Measurements from ENCODE around the gene APPL2. TPM values are rescaled to one million over a fixed set of nuclear protein-coding genes. Genes with fewer than 3 reads are reported as not detected.

Gene APPL2
- total RNA-seq, 1 experiment from 2014 or later, result 16.1 TPM

DNA sequence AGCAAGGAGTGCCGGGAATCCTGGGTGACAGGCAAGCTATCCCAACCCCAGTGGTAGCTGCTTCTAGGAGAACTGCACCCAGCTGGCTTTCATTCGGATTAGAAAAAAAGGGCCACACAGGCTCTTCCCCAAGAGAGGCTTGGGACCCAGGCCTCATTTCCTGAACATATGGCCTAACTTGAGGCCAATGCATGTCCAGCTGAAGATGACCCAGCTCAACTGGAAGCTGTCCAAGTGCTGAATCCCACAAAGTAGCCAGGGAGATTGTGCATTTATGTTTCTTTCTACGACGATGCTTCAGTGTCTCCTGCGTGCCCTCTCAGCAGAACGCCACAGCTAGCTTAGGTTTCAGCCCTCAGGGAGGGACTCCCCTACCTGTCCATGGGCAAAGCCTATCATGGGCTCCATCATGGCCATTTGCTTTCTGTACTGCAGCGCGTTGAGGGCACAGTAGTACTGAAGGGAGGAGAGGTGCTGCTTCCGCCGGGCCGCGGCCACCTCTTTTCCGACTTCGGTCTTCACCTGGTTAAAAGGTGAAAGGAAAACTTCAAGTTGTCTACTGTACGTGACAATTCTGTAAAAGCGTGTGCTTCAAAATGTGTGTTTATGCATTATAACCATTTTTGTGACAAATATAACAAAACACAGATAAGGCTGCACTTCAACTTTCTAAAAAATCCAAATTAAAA, 29.1 kb downstream of the APPL2 start (continued):
- TF ChIP-seq GRHL2 (CRISPR knock-in tag; IDR thresholded peaks at IDR 0.05; ENCODE audit: insufficient replicate concordance, severe bottlenecking), result no peak
- TF ChIP-seq SMAD3 (CRISPR knock-in tag; IDR thresholded peaks at IDR 0.05; ENCODE audit: borderline replicate concordance), result no peak
- no peak for TF ChIP-seq NR2C2 (CRISPR knock-in tag; IDR thresholded peaks at IDR 0.05)
- TF ChIP-seq ATF1 (CRISPR knock-in tag; IDR thresholded peaks at IDR 0.05), result no peak
- TF ChIP-seq, protein P1, sequence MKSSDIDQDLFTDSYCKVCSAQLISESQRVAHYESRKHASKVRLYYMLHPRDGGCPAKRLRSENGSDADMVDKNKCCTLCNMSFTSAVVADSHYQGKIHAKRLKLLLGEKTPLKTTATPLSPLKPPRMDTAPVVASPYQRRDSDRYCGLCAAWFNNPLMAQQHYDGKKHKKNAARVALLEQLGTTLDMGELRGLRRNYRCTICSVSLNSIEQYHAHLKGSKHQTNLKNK (CRISPR knock-in tag; IDR thresholded peaks at IDR 0.05), result no peak
- TF ChIP-seq, protein P2, sequence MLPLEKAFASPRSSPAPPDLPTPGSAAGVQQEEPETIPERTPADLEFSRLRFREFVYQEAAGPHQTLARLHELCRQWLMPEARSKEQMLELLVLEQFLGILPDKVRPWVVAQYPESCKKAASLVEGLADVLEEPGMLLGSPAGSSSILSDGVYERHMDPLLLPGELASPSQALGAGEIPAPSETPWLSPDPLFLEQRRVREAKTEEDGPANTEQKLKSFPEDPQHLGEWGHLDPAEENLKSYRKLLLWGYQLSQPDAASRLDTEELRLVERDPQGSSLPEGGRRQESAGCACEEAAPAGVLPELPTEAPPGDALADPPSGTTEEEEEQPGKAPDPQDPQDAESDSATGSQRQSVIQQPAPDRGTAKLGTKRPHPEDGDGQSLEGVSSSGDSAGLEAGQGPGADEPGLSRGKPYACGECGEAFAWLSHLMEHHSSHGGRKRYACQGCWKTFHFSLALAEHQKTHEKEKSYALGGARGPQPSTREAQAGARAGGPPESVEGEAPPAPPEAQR (CRISPR knock-in tag; IDR thresholded peaks at IDR 0.05), result no peak
- TF ChIP-seq, protein P3, sequence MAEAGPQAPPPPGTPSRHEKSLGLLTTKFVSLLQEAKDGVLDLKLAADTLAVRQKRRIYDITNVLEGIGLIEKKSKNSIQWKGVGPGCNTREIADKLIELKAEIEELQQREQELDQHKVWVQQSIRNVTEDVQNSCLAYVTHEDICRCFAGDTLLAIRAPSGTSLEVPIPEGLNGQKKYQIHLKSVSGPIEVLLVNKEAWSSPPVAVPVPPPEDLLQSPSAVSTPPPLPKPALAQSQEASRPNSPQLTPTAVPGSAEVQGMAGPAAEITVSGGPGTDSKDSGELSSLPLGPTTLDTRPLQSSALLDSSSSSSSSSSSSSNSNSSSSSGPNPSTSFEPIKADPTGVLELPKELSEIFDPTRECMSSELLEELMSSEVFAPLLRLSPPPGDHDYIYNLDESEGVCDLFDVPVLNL (CRISPR knock-in tag; IDR thresholded peaks at IDR 0.05; ENCODE audit: borderline replicate concordance, low read depth), result no peak
- no peak for TF ChIP-seq CREM (CRISPR knock-in tag; IDR thresholded peaks at IDR 0.05)
- no peak for TF ChIP-seq KAT7 (CRISPR knock-in tag; IDR thresholded peaks at IDR 0.05; ENCODE audit: borderline replicate concordance)
- no peak for TF ChIP-seq ELF4 (CRISPR knock-in tag; IDR thresholded peaks at IDR 0.05; ENCODE audit: low read depth)
- no peak for TF ChIP-seq ZNF396 (CRISPR knock-in tag; IDR thresholded peaks at IDR 0.05; ENCODE audit: borderline replicate concordance)

DNA sequence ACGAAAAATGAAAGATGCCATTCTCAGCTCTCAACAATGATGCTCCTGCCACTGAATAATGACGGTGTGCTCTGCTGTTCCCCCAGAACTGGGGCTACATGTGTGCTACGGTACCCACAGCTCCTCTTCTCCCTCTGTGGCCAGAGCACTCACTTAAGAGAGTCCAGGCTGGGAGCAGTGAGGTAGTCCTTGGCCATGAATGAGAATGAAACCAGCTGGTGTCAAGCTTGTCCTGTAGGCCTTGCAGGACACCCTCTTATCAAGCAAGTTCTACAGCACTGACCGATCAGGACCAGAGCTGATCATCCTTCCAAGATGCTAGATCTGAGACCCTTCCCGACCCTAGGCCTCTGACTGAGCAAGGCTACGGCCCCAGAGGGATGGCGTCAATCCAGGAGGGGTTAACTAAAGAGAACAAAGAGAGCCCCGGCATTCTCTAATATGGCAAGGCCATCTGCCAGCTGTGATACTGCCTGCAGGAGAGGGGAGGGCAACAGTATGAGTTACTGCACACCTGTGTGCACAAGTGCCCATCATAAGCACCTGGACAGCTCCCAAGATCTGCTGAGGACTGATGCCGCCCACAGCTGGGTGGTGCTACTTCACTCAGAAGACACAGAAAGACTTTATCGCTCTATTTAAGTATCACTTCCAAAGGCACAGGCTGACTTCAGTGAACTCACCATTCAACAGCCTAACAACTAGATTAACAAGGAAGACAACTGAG, 30.5 kb downstream of the APPL2 start:
- peaks cover 16% of the 10 kb centered on the region for H3K36me3 Mint-ChIP-seq
- POLR2A ChIA-PET, result no interaction called here
- CTCF ChIA-PET, result interaction anchor here (1.0 kb wide), 1 partner anchor 178 kb away, joined by 4 read pairs; no protein-coding TSS in a partner anchor

More for the DNA sequence above, 30.5 kb downstream of the APPL2 start:
- H3K27ac Mint-ChIP-seq, result no peak overlapping the region
- H3K4me1 Mint-ChIP-seq, result peaks cover 4% of the 10 kb centered on the region; the same call in 1 of the 2 replicates
- H3K4me3 Mint-ChIP-seq, result no peak overlapping the region
- DNase-seq (ENCODE audit: low spot score), result no peak
- H3K27me3 Mint-ChIP-seq (ENCODE audit: low read depth), result no peaks in the 10 kb centered on the region
- ATAC-seq, result no peak
- H3K9me3 Mint-ChIP-seq, result no peaks in the 10 kb centered on the region
- TF ChIP-seq, protein P4, sequence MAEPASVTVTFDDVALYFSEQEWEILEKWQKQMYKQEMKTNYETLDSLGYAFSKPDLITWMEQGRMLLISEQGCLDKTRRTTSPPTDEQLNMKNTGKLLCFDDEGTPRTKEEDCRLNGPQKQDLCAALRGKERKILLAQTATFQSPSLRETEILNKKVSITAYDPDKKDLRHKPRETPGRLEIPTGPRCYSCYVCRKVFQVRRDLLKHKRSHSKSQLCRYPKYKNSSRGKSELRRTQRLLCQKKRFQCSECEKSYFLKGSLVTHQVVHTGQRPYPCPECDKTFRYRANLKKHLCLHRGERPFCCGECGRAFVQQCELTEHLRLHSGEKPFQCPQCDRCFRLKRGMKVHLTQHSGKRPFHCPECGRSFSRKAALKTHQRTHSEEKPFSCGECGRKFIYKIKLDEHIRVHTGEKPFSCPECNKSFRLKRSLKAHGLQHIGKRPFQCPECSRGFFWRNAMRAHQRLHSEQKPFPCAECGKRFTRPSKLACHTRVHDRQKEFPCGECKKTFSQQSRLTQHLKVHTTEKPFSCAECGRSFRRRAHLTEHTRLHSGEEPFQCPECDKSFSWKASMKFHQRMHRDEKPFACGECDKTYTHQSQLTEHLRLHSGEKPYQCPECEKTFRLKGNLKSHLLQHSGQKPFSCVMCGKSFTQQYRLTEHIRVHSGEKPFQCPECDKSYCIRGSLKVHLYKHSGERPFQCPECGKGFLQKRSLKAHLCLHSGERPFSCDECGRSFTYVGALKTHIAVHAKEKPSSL (CRISPR knock-in tag; conservative IDR thresholded peaks at IDR 0.05), result no peak
- TF ChIP-seq RELA (CRISPR knock-in tag; IDR thresholded peaks at IDR 0.05; ENCODE audit: borderline replicate concordance) (no peak), ESRRA (CRISPR knock-in tag; IDR thresholded peaks at IDR 0.05; ENCODE audit: borderline replicate concordance) (no peak), ZNF423 (CRISPR knock-in tag; IDR thresholded peaks at IDR 0.05) (no peak), IRF2 (CRISPR knock-in tag; IDR thresholded peaks at IDR 0.05; ENCODE audit: borderline replicate concordance, low read depth) (no peak), ZNF219 (CRISPR knock-in tag; IDR thresholded peaks at IDR 0.05; ENCODE audit: borderline replicate concordance) (no peak), NR2C2 (CRISPR knock-in tag; IDR thresholded peaks at IDR 0.05) (no peak), TP53 (CRISPR knock-in tag; IDR thresholded peaks at IDR 0.05) (no peak)
- TF ChIP-seq, protein P5, sequence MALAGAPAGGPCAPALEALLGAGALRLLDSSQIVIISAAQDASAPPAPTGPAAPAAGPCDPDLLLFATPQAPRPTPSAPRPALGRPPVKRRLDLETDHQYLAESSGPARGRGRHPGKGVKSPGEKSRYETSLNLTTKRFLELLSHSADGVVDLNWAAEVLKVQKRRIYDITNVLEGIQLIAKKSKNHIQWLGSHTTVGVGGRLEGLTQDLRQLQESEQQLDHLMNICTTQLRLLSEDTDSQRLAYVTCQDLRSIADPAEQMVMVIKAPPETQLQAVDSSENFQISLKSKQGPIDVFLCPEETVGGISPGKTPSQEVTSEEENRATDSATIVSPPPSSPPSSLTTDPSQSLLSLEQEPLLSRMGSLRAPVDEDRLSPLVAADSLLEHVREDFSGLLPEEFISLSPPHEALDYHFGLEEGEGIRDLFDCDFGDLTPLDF (CRISPR knock-in tag; IDR thresholded peaks at IDR 0.05), result no peak
- TF ChIP-seq, protein P6, sequence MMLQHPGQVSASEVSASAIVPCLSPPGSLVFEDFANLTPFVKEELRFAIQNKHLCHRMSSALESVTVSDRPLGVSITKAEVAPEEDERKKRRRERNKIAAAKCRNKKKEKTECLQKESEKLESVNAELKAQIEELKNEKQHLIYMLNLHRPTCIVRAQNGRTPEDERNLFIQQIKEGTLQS (CRISPR knock-in tag; conservative IDR thresholded peaks at IDR 0.05), result no peak
- TF ChIP-seq, protein P7, sequence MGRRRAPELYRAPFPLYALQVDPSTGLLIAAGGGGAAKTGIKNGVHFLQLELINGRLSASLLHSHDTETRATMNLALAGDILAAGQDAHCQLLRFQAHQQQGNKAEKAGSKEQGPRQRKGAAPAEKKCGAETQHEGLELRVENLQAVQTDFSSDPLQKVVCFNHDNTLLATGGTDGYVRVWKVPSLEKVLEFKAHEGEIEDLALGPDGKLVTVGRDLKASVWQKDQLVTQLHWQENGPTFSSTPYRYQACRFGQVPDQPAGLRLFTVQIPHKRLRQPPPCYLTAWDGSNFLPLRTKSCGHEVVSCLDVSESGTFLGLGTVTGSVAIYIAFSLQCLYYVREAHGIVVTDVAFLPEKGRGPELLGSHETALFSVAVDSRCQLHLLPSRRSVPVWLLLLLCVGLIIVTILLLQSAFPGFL (CRISPR knock-in tag; IDR thresholded peaks at IDR 0.05; ENCODE audit: borderline replicate concordance), result no peak
